Naive thymus-derived CD4-positive, alpha-beta T cell (primary cell): ENCODE results near the gene BTD. TPM values are rescaled to one million over a fixed set of nuclear protein-coding genes. Genes with fewer than 3 reads are reported as not detected.
A peak's percentile ranks its signal among the peaks of the same experiment; 100 is the strongest.

Source experiments
- ATAC-seq: fragments of 150-1000 bp; cut with Tn5 transposase; 2 replicates; pipeline ENCODE4 v1.10.0; 2021; ENCODE audit warnings: mild to moderate bottlenecking, moderate library complexity
- CTCF ChIA-PET: fragments of 350-600 bp; sonication (Branson Sonifier 250); formaldehyde crosslinking; loops from one replicate; lab custom pipeline; 2021; ENCODE audit warnings: antibody characterized with exemption; lab: Charles Lee
- POLR2A ChIA-PET: fragments of 350-600 bp; sonication (Branson Sonifier 250); formaldehyde crosslinking; loops from one replicate; lab custom pipeline; 2021; ENCODE audit warnings: antibody characterized with exemption, inconsistent platforms; lab: Charles Lee
- DNase-seq, 9 donors: peaks; one replicate each; pipeline versions ENCODE4 v3.0.0 to v3.0.0-alpha.2; 2020 to 2022; ENCODE audit warnings: mixed read lengths in 1 of 9
- H3K27ac ChIP-seq: one replicate; pipeline ENCODE4 v1.7.0; 2013; ENCODE audit warnings: mild to moderate bottlenecking, low read depth, low read length, moderate library complexity
- H3K27me3 ChIP-seq, 2 donors: one replicate each; pipeline ENCODE4 v1.7.0; 2013; ENCODE audit warnings: low read length in 2 of 2, mild to moderate bottlenecking in 2 of 2, moderate library complexity in 2 of 2; ENCODE audit not compliant: control insufficient read depth in 2 of 2, insufficient read depth in 2 of 2
- H3K36me3 ChIP-seq, 3 experiments: 1 replicate in 2 of 3; 2 replicates in 1 of 3; pipeline ENCODE4 v1.7.0; 2013; ENCODE audit warnings: low read length in 3 of 3, mild to moderate bottlenecking in 3 of 3, moderate library complexity in 1 of 3; ENCODE audit not compliant: insufficient read depth in 3 of 3, control insufficient read depth in 2 of 3
- H3K4me1 ChIP-seq, 2 donors: one replicate each; pipeline ENCODE4 v1.7.0; 2013; ENCODE audit warnings: low read length in 2 of 2, mild to moderate bottlenecking in 2 of 2, moderate library complexity in 1 of 2; ENCODE audit not compliant: control insufficient read depth in 2 of 2, insufficient read depth in 2 of 2
- H3K4me3 ChIP-seq: 2 replicates; pipeline ENCODE4 v1.7.0; 2013; ENCODE audit warnings: mild to moderate bottlenecking, low read length
- H3K9me3 ChIP-seq, 3 experiments: 1 replicate in 2 of 3; 2 replicates in 1 of 3; pipeline ENCODE4 v1.7.0; 2013; ENCODE audit warnings: low read length in 3 of 3; ENCODE audit not compliant: control insufficient read depth in 2 of 3
- H3K27ac Mint-ChIP-seq, 9 donors: one replicate each; pipeline ENCODE4 v1.8.0; 2020 to 2022; ENCODE audit warnings: mixed read lengths in 9 of 9, mild to moderate bottlenecking in 8 of 9, moderate library complexity in 5 of 9, inconsistent platforms in 2 of 9
- H3K27me3 Mint-ChIP-seq, 5 donors: one replicate each; pipeline ENCODE4 v1.8.0; 2021 to 2022; ENCODE audit warnings: mixed read lengths in 5 of 5, mild to moderate bottlenecking in 1 of 5
- H3K36me3 Mint-ChIP-seq, 5 donors: one replicate each; pipeline ENCODE4 v1.8.0; 2020 to 2022; ENCODE audit warnings: mixed read lengths in 5 of 5, mild to moderate bottlenecking in 3 of 5, inconsistent platforms in 1 of 5
- H3K4me1 Mint-ChIP-seq, 7 donors: one replicate each; pipeline ENCODE4 v1.8.0; 2020 to 2022; ENCODE audit warnings: mixed read lengths in 7 of 7, mild to moderate bottlenecking in 3 of 7, inconsistent platforms in 1 of 7
- H3K4me3 Mint-ChIP-seq, 10 donors: one replicate each; pipeline ENCODE4 v1.8.0; 2020 to 2022; ENCODE audit warnings: mild to moderate bottlenecking in 10 of 10, mixed read lengths in 10 of 10, moderate library complexity in 6 of 10, inconsistent platforms in 2 of 10
- H3K9me3 Mint-ChIP-seq, 11 donors: one replicate each; pipeline ENCODE4 v1.8.0; 2020 to 2022; ENCODE audit warnings: mixed read lengths in 11 of 11, mild to moderate bottlenecking in 4 of 11, inconsistent platforms in 1 of 11, moderate library complexity in 1 of 11
- intact Hi-C, 2 donors: fragments of 100-400 bp; cut with micrococcal nuclease; formaldehyde crosslinking; loops; one replicate each; pipeline ENCODE4 v1.15.1; 2023
- polyA plus RNA-seq, 2 donors: library from polyadenylated mRNA; unstranded; fragments of 300-500 nt; fragmentation: Illumina TruSeq; gene quantifications; one replicate each; pipeline ENCODE4 v1.2.3, GENCODE V29; 2021
- total RNA-seq, 6 experiments: library from RNA in 5 of 6; stranded (reverse) in 5 of 6; gene quantifications; 1 replicate in 5 of 6; 2 replicates in 1 of 6; pipeline ENCODE4 v1.2.3 and lab custom pipeline; 2021 to 2026

Gene BTD
- total and polyA plus RNA-seq, 7 experiments from 2014 or later = 6.8 to 23.3 (median 17.0) TPM

GRCh38 chr3:15558581-15558980 lies 43.0 kb upstream of the BTD start:
- intact Hi-C loops = loop anchor here (5.0 to 10.0 kb wide), 3 partner anchors 151 to 454 kb away; no protein-coding TSS in a partner anchor
- H3K36me3 Mint-ChIP-seq = peaks cover 5 to 42% (median 25%) of the 10 kb centered on the region in 5 donors

GRCh38 chr3:15562560-15562959 lies 39.0 kb upstream of the BTD start:
- H3K4me1 ChIP-seq = peaks cover 0 to 3% of the 10 kb centered on the region in 2 donors
- H3K27ac ChIP-seq = no peak overlapping the region
- H3K4me1 Mint-ChIP-seq = peaks cover 0 to 9% (median 4%) of the 10 kb centered on the region in 7 donors
- intact Hi-C loops = no loop called here
- no peaks in the 10 kb centered on the region for H3K9me3 ChIP-seq
- CTCF ChIA-PET = no interaction called here
- no peaks in the 10 kb centered on the region for H3K27me3 ChIP-seq
- no peak for ATAC-seq
- H3K27ac Mint-ChIP-seq = peak overlapping the region in 4 of 9 donors; percentile 13 to 90 (median 56)
- peaks cover 0 to 2% (median 0%) of the 10 kb centered on the region in 11 donors for H3K9me3 Mint-ChIP-seq
- H3K36me3 ChIP-seq = peaks cover 7 to 66% (median 21%) of the 10 kb centered on the region in 3 experiments
- DNase-seq = no peak
- H3K27me3 Mint-ChIP-seq = no peaks in the 10 kb centered on the region
- POLR2A ChIA-PET = no interaction called here
- H3K36me3 Mint-ChIP-seq = peaks cover 5 to 54% (median 28%) of the 10 kb centered on the region in 5 donors
- no peak overlapping the region for H3K4me3 Mint-ChIP-seq
- H3K4me3 ChIP-seq = no peak overlapping the region

More at GRCh38 chr3:15558581-15558980, 43.0 kb upstream of the BTD start:
- Mint-ChIP-seq H3K4me1 (peaks cover 0 to 30% (median 11%) of the 10 kb centered on the region in 7 donors), H3K4me3 (no peak overlapping the region), H3K9me3 (no peaks in the 10 kb centered on the region), H3K27ac (no peak overlapping the region), H3K27me3 (no peaks in the 10 kb centered on the region)
- H3K27ac ChIP-seq = no peak overlapping the region
- ChIA-PET POLR2A (no interaction called here), CTCF (interaction anchor here (0.6 to 0.7 kb wide), 2 partner anchors 69 to 476 kb away, joined by 3 to 4 read pairs; no protein-coding TSS in a partner anchor)
- H3K36me3 ChIP-seq = peaks cover 0 to 33% (median 0%) of the 10 kb centered on the region in 3 experiments
- H3K4me3 ChIP-seq = no peak overlapping the region
- ATAC-seq (no peak), DNase-seq (no peak)
- peaks cover 0 to 15% of the 10 kb centered on the region in 2 donors for H3K4me1 ChIP-seq
- H3K9me3 ChIP-seq = no peaks in the 10 kb centered on the region
- H3K27me3 ChIP-seq = no peaks in the 10 kb centered on the region

- Mint-ChIP-seq H3K4me1 (peaks cover 0 to 10% (median 0%) of the 10 kb centered on the region in 7 donors), H3K27me3 (no peaks in the 10 kb centered on the region), H3K27ac (peak overlapping the region in 3 of 9 donors; percentile 9 to 90 (median 58)), H3K9me3 (peaks cover 0 to 2% (median 0%) of the 10 kb centered on the region in 11 donors), H3K36me3 (peaks cover 5 to 60% (median 33%) of the 10 kb centered on the region in 5 donors), H3K4me3 (no peak overlapping the region)
- POLR2A ChIA-PET = no interaction called here
- peaks cover 7 to 72% (median 27%) of the 10 kb centered on the region in 3 experiments for H3K36me3 ChIP-seq
- intact Hi-C loops = no loop called here
- DNase-seq = no peak
- H3K27me3 ChIP-seq = no peaks in the 10 kb centered on the region
- H3K4me1 ChIP-seq = no peaks in the 10 kb centered on the region
- H3K9me3 ChIP-seq = no peaks in the 10 kb centered on the region
- H3K27ac ChIP-seq = no peak overlapping the region
- CTCF ChIA-PET = no interaction called here
- ATAC-seq = no peak
- no peak overlapping the region for H3K4me3 ChIP-seq
These were observed 38.4 kb upstream of the BTD start for GRCh38 chr3:15563190-15563589.

GRCh38 chr3:15572138-15572537 lies 29.4 kb upstream of the BTD start:
- H3K36me3 ChIP-seq = peaks cover 0 to 66% (median 13%) of the 10 kb centered on the region in 3 experiments
- peaks cover 0 to 11% (median 3%) of the 10 kb centered on the region in 7 donors for H3K4me1 Mint-ChIP-seq
- no peak overlapping the region for H3K27ac Mint-ChIP-seq
- ChIA-PET POLR2A (interaction anchor here (0.9 kb wide), 1 partner anchor 365 kb away, joined by 4 read pairs; no protein-coding TSS in a partner anchor), CTCF (no interaction called here)
- no peaks in the 10 kb centered on the region for H3K27me3 ChIP-seq
- H3K9me3 Mint-ChIP-seq = peaks cover 0 to 2% (median 0%) of the 10 kb centered on the region in 11 donors
- intact Hi-C loops = loop anchor here in 1 of 2 donors (10.0 kb wide), 1 partner anchor 317 kb away; no protein-coding TSS in a partner anchor
- H3K9me3 ChIP-seq = no peaks in the 10 kb centered on the region
- H3K4me1 ChIP-seq = no peaks in the 10 kb centered on the region
- peaks cover 0 to 55% (median 33%) of the 10 kb centered on the region in 5 donors for H3K36me3 Mint-ChIP-seq
- DNase-seq (no peak), ATAC-seq (no peak)
- H3K27me3 Mint-ChIP-seq = no peaks in the 10 kb centered on the region
- H3K4me3 Mint-ChIP-seq = no peak overlapping the region
- H3K27ac ChIP-seq = no peak overlapping the region
- no peak overlapping the region for H3K4me3 ChIP-seq

- Histone ChIP-seq H3K4me3 (no peak overlapping the region), H3K27ac (no peak overlapping the region), H3K27me3 (no peaks in the 10 kb centered on the region), H3K9me3 (no peaks in the 10 kb centered on the region), H3K36me3 (peaks cover 5 to 69% (median 5%) of the 10 kb centered on the region in 3 experiments), H3K4me1 (no peaks in the 10 kb centered on the region)
- ChIA-PET POLR2A (no interaction called here), CTCF (no interaction called here)
- DNase-seq (no peak), ATAC-seq (no peak)
- H3K4me3 Mint-ChIP-seq = no peak overlapping the region
- H3K9me3 Mint-ChIP-seq = no peaks in the 10 kb centered on the region
- H3K36me3 Mint-ChIP-seq = peaks cover 11 to 49% (median 31%) of the 10 kb centered on the region in 5 donors
- no peaks in the 10 kb centered on the region for H3K27me3 Mint-ChIP-seq
- intact Hi-C loops = loop anchor here in 1 of 2 donors (10.0 kb wide), 1 partner anchor 321 kb away; no protein-coding TSS in a partner anchor
- no peak overlapping the region for H3K27ac Mint-ChIP-seq
- peaks cover 0 to 12% (median 3%) of the 10 kb centered on the region in 7 donors for H3K4me1 Mint-ChIP-seq
These were observed 26.1 kb upstream of the BTD start for GRCh38 chr3:15575446-15575845.

GRCh38 chr3:15576475-15576874 lies 25.1 kb upstream of the BTD start:
- Histone ChIP-seq H3K4me3 (no peak overlapping the region), H3K4me1 (no peaks in the 10 kb centered on the region), H3K36me3 (peaks cover 5 to 66% (median 5%) of the 10 kb centered on the region in 3 experiments), H3K9me3 (no peaks in the 10 kb centered on the region), H3K27ac (no peak overlapping the region), H3K27me3 (no peaks in the 10 kb centered on the region)
- ATAC-seq (peak; percentile 29), DNase-seq (no peak)
- H3K9me3 Mint-ChIP-seq = no peaks in the 10 kb centered on the region
- H3K36me3 Mint-ChIP-seq = peaks cover 13 to 47% (median 30%) of the 10 kb centered on the region in 5 donors
- POLR2A ChIA-PET = no interaction called here
- H3K4me3 Mint-ChIP-seq = no peak overlapping the region
- H3K4me1 Mint-ChIP-seq = peaks cover 0 to 12% (median 3%) of the 10 kb centered on the region in 7 donors
- no peaks in the 10 kb centered on the region for H3K27me3 Mint-ChIP-seq
- CTCF ChIA-PET = no interaction called here
- H3K27ac Mint-ChIP-seq = no peak overlapping the region
- intact Hi-C loops = loop anchor here in 1 of 2 donors (10.0 kb wide), 1 partner anchor 322 kb away; no protein-coding TSS in a partner anchor
